OCI-LY1 (cell line): Measurements from ENCODE around the gene METTL25.

ENCODE experiments used
- EZH2 ChIP-seq: fragments of 200-600 bp; sonication (generic), shearing (Covaris generic); IDR thresholded peaks from 2 replicates; pipeline ENCODE4 v1.8.0; 2017; ENCODE audit warnings: borderline replicate concordance, mixed run types, mild to moderate bottlenecking, antibody characterized with exemption, low read length, moderate library complexity, mixed read lengths
- TF ChIP-seq, protein P1 (sequence below): fragments of 200-600 bp; sonication (generic), shearing (Covaris generic); IDR thresholded peaks from 2 replicates; pipeline ENCODE4 v1.5.1; 2017; ENCODE audit warnings: mild to moderate bottlenecking, antibody characterized with exemption, low read length, moderate library complexity, mixed read lengths

DNA sequence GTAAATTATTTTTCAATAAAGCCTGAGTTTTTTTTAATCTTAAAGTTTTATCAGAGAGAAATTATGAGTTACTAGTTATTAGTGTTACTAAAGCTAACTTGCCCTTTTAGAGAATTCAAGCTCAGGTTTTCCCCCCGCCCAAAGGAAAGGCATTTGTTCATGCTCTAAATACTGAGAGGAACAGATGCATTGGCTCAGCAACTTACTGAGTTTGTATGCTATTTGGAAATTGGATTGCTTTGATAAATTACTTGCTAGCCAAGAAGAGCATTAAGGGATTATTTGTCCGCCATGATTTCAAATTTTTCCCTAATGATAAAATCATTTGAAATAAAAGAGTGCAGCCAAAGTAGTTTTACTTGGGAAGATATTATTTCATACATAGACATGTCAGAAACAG is 149.4 kb downstream of the METTL25 start:
- TF ChIP-seq, protein P1, sequence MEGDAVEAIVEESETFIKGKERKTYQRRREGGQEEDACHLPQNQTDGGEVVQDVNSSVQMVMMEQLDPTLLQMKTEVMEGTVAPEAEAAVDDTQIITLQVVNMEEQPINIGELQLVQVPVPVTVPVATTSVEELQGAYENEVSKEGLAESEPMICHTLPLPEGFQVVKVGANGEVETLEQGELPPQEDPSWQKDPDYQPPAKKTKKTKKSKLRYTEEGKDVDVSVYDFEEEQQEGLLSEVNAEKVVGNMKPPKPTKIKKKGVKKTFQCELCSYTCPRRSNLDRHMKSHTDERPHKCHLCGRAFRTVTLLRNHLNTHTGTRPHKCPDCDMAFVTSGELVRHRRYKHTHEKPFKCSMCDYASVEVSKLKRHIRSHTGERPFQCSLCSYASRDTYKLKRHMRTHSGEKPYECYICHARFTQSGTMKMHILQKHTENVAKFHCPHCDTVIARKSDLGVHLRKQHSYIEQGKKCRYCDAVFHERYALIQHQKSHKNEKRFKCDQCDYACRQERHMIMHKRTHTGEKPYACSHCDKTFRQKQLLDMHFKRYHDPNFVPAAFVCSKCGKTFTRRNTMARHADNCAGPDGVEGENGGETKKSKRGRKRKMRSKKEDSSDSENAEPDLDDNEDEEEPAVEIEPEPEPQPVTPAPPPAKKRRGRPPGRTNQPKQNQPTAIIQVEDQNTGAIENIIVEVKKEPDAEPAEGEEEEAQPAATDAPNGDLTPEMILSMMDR = no peak
- no peak for TF ChIP-seq EZH2
